Astrocyte of the cerebellum (primary cell): ENCODE data around the gene MCIDAS.

Experiments used
- DNase-seq: peaks from one replicate; pipeline ENCODE4 v3.0.0-alpha.2; 2011; ENCODE audit warnings: low read depth
- H3K4me3 ChIP-seq: 2 replicates; pipeline ENCODE4 v1.5.1; 2011; ENCODE audit warnings: mild to moderate bottlenecking, low read depth, low read length, moderate library complexity
- CTCF ChIP-seq: IDR thresholded peaks from 2 replicates; pipeline ENCODE4 v1.5.1; 2012; ENCODE audit warnings: low read length, low read depth, moderate library complexity, mild to moderate bottlenecking; ENCODE audit errors: missing control alignments
- in situ Hi-C: cut with HindIII; loops from 2 replicates; pipeline ENCODE4 v1.10.0; 2017; ENCODE audit warnings: low sequenced_read_pairs

The MCIDAS gene

DNA sequence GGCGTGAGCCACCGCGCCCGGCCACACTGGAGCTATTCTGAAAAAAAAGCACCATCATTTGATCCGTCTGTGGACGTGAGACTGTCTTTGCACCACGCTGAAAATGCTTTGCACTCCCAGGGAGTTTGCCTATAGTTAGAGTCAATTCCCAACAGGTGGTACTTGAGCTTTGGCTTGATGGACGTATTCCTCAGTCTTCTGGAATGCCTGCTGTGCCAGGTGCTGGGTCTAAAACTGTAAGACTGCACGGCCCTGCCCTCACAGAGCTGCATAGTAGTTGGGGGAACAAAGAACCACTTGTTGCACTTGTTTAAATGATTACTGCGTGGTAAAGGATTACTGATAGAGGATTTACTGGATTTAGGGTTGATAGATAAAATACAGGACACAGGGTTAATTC, 9.7 kb upstream of the MCIDAS start:
- no peak for DNase-seq
- TF ChIP-seq CTCF, result no peak
- in situ Hi-C loops, result no loop called here
- no peak overlapping the region for H3K4me3 ChIP-seq

- in situ Hi-C loops, result loop anchor here (5.0 kb wide), 1 partner anchor 57 kb away; no protein-coding TSS in a partner anchor
- TF ChIP-seq CTCF, result no peak
- peak; percentile 4 for DNase-seq
- H3K4me3 ChIP-seq, result peak overlapping the region; percentile 47
These were observed 7.1 kb upstream of the MCIDAS start for GRCh38 chr5:55234121-55234700.

DNA sequence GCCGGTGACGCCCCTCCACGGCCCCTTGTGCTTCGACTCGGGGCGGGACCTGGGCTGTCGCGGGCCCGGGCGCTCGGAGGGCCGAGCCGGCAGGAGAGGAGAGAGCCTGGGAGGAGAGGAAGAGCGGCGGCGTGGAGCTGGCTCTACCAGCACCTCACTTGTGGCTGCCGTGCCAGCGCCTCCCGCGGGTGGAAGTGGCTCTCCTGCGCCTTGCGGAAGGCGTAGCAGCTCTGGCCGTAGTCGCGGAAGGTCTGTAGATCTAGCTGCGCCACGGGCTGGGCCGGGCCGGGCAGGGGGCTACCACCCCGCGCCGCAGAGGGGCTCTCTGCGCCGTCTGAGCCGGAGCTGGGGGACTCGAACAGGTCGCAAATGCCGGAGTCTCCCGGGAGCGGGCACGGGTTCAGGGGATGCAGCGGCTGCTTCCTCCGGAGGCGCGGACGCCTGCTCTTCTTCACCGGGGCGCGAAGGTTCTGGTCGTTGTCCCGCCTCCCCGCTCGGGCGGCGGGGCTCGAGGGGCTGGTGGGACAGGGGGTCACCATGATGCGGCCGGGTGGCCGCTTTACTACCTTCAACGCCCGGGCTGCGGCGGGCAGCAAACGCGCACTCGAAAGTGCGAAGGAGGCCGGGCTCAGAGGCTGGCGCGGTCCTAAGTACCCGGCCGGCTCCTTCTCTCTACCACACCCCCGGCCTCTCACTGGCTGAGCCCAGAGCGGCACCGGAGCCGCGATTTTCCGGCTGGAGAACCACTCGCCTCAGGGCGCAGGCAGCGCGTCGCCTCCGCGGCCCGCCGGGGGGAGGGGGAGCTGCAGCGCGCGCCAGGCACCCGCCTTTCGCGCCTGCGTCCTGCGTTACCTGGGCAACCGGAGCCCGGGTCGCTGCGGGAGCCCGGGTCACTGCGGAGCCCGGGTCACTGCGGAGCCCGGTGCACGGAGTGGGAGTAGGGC, 6.1 kb upstream of the MCIDAS start, which contains the start of gene CCNO:
Gene CCNO (minus strand): TSS at position 624 of the 944 bp plus-strand sequence. CDS start 85 bp downstream, at position 539.
- in situ Hi-C loops, result loop anchor here (5.0 kb wide), 1 partner anchor 56 kb away; no protein-coding TSS in a partner anchor
- peak; percentile 4 for TF ChIP-seq CTCF
- peak; percentile 34 for DNase-seq

GRCh38 chr5:55232271-55232984, 5.3 kb upstream of the MCIDAS start:
- in situ Hi-C loops, result loop anchor here (5.0 kb wide), 1 partner anchor 55 kb away; no protein-coding TSS in a partner anchor
- H3K4me3 ChIP-seq, result peak overlapping the region; percentile 47
- no peak for TF ChIP-seq CTCF
- no peak for DNase-seq

More for the DNA sequence above, 6.1 kb upstream of the MCIDAS start, which contains the start of gene CCNO:
- peak within 1 kb of the TSS; percentile 47 for H3K4me3 ChIP-seq

- H3K4me3 ChIP-seq, result no peak overlapping the region
- TF ChIP-seq CTCF, result no peak
These were observed 4.8 kb upstream of the MCIDAS start for GRCh38 chr5:55231919-55232270.

More at GRCh38 chr5:55231919-55232270, 4.8 kb upstream of the MCIDAS start:
- in situ Hi-C loops, result loop anchor here (5.0 kb wide), 1 partner anchor 55 kb away; no protein-coding TSS in a partner anchor
- DNase-seq, result no peak
